ENCODE results near the gene PLCG1.

- TF ChIP-seq ZFX (IDR thresholded peaks at IDR 0.05) (no peak), POLR2A (IDR thresholded peaks at IDR 0.05; ENCODE audit: borderline replicate concordance, extremely low read depth, insufficient read depth, insufficient read length) (no peak), EZH2 (IDR thresholded peaks at IDR 0.05) (no peak)
These were observed 47.8 kb downstream of the PLCG1 start for GRCh38 chr20:41185013-41185757.
